Caki2 (cell line): ENCODE measurements around the gene TUBA8. TPM values are rescaled to one million over a fixed set of nuclear protein-coding genes. Genes with fewer than 3 reads are reported as not detected.
"Not testable (repeated sequence)": the region's sequence is repeated elsewhere in the genome, so short reads cannot be mapped to it uniquely, and the experiment has no call there.

ENCODE experiments used
- DNase-seq: peaks from one replicate; pipeline ENCODE4 v3.0.0-alpha.2; 2015; ENCODE audit warnings: low read depth
- in situ Hi-C: cut with HindIII; loops from 2 replicates; pipeline ENCODE4 v1.10.0; 2016; ENCODE audit warnings: low sequenced_read_pairs, low pct_unique_long_range_greater_than_20kb, mixed read lengths
- total RNA-seq: library from RNA; depleted of rRNA; stranded (reverse); fragments of >200 nt; shearing (Covaris generic); gene quantifications from 2 replicates; pipeline ENCODE4 v1.2.3, GENCODE V29; 2014; ENCODE audit warnings: low replicate concordance

TUBA8 gene
- total RNA-seq, 1 experiment from 2014 or later = 2.4 TPM

DNA sequence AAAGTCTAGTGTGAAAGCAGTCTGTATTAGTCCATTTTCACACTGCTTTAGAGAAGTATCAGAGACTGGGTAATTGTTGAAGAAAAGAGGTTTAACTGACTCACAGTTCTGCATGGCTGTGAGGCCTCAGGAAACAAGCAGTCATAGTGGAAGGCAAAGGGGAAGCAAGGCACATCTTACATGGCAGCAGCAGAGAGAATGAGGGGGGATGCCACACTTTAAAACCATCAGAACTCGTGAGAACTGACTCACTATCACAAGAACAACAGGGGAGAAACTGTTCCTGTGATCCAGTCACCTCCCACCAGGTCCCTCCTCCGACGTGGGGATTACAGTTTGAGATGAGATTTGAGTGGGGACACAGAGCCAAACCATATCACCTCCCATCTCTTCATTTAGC, 13.8 kb upstream of the TUBA8 start:
- DNase-seq = no peak
- in situ Hi-C loops = no loop called here

DNA sequence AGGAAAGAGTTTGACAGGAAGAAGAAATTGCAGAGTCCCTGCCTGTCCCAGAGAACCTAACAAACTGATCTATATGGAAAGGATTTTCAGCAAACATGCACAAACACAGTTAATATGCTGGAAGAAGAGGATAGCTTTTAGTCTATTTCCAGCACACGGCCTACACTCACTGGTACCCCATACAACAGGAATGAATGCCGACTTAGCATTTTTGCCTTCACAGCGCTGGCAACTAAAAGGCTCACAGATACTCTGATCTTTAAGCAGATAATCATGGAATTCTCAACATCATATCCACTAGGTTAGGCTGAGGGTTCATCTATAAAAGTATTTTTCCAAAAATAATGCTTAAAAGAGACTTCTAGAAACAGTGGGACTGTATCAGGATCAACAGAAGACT, 9.8 kb upstream of the TUBA8 start:
- DNase-seq = no peak
- in situ Hi-C loops = no loop called here

DNA sequence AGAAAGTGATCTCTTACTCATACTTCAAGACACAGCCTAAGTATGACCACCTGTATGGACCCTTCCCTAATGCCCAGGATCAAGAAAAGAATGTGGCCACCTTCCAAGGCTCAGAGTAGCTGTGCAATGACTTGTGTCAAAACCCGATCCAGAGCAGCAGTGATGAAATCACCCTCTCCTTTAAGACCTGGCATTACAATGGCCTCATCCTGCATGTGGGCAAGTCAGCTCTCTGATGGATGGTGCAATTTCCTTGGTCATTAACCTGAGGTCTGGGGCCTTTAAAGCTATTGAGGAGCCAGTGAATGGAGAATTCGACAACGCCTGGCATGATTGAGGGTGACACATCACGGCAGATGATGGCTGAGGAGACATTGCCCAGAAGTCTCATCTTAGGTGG, 9.1 kb upstream of the TUBA8 start:
- in situ Hi-C loops = no loop called here
- peak; percentile 75 for DNase-seq

- peak; percentile 53 for DNase-seq
- in situ Hi-C loops = no loop called here
Measured at GRCh38 chr22:18103527-18104269, 6.9 kb upstream of the TUBA8 start.

DNA sequence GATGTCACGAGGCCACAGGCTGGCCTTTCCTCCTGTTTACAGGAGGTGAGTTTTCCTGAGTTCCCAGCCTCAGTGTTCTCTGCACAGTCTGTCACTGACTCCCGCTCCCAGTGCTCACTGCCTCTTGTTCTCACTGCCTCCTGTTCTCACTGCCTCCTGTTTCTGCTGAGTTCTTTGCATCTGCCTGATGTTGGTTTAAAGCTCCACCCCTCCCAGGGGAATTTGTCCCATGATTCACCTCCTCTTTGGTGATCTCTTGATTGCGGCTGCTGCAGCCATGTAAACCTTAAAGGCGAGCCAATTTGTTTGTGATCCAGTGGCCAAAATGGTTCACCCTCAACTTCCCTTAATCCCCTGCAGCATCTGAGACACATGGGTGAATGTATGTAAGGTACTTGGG, 6.0 kb upstream of the TUBA8 start:
- in situ Hi-C loops = no loop called here
- DNase-seq = peak; percentile 16

DNA sequence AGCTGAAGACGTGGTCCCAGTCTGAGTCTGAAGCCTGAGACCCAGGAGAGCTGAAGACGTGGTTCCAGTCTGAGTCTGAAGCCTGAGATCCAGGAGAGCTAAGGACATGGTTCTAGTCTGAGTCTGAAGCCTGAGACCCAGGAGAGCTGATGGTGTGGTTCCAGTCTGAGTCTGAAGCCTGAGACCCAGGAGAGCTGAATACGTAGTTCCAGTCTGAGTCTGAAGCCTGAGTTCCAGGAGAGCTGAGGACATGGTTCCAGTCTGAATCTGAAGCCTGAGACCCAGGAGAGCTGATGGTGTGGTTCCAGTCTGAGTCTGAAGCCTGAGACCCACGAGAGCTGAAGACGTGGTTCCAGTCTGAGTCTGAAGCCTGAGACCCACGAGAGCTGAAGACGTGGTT, 4.6 kb upstream of the TUBA8 start:
- DNase-seq, in situ Hi-C loops: not testable (repeated sequence)

DNA sequence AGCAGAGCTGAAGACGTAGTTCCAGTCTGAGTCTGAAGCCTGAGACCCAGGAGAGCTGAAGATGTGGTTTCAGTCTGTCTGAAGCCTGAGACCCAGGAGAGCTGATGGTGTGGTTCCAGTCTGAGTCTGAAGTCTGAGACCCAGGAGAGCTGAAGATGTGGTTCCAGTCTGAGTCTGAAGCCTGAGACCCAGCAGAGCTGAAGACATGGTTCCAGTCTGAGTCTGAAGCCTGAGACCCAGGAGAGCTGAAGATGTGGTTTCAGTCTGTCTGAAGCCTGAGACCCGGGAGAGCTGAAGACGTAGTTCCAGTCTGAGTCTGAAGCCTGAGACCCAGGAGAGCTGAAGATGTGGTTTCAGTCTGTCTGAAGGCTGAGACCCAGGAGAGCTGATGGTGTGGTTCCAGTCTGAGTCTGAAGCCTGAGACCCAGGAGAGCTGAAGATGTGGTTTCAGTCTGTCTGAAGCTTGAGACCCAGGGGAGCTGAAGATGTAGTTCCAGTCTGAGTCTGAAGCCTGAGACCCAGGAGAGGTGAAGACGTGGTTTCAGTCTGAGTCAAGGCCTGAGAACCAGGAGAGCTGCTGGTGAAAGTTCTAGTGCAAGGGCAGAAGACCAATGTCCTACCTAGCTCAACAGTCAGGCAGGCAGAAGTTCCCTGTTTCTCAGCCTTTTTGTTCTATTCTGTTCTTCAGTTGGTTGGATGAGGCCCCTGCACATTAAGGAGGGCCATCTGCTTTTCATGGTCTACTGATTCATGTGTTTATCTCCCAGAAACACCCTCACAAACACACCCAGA, 3.9 kb upstream of the TUBA8 start:
- in situ Hi-C loops, DNase-seq: not testable (repeated sequence)

DNA sequence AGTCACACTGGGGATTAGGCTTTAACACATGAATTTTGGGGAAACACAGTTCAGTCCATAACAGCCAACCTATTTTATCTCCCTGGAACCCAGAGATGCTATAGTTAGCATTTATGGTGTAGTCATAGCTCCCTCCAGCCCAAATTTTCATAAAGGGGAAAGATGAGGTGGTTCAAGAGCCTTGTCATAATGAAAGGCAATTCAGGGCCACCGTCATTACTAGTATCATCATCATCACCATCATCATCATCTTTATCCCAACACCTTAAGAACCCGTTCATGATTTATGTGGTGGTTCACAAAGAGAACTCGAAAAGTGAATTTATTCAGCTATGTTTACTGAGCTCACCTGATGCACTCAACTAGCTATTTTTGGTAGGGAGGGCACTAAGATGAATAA, 2.4 kb upstream of the TUBA8 start:
- no peak for DNase-seq
- in situ Hi-C loops = no loop called here

GRCh38 chr22:18109410-18110193, 1.0 kb upstream of the TUBA8 start:
- peak; percentile 10 for DNase-seq
- in situ Hi-C loops = no loop called here

DNA sequence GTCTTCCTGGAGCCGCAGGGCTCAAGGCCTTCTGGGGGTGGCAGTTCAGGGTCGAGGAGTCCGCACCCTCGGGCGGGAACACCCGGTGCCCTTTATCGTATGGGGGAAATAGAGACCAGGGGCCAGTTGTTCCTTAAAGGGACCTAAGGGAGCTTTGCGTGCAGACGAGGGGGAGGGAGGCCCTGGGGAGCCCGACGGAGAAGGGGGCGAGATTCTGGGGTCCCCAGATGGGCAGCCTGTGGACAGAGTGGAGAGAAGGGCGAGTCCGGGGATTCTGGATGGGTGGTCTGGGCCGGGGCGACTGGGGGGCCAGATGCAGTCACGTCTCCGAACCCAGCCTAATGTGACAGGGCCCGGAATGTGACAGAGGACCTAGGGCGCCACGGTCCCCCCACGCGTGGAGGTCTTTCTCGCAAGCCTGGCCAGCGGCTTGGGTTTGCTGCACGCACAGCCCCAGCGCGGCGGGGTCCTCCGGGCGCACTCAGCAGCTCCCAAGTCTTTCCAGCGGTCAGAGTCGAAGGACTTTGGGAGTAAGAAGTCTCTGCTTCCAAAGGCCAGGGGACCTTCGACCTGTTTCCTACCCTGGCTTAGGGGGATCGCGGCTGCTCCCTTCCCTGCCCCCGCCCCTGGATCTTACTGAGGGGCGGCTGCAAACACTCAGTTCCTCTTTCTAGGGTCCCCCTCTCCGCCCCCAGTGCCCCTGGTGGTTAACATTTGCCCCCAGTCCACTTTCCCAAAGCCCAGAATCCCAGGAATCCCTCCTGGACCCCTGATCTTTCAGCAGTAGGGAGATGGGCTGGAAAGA, 547 bp downstream of the TUBA8 start:
- in situ Hi-C loops = no loop called here
- no peak for DNase-seq

DNA sequence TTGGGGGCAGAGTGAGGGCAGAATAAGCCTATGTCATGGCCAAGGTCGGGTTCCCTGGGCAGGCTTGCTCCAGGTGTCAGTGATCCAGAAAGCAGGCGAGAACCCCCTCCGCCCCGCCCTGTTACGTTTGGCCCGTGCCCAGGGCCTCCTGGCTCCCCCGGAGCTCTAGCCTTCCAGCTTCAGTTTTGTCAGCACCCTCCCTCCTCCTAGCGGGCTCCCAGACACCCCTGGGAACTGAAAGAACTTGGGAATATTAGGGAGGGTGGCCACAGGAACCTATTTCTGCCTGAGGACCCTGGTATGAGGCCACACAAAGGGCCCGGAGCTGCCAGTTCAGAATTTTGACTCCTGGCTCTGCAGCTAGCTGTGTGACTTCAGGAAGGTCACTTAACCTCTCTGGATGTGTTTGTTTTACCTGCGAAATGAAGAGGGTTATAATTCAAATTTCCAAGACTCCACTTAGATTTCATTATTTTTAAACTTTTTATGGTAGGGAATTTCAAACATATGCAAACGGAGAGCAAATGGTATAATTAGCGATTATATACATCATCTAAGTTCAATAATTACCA, 1.2 kb downstream of the TUBA8 start:
- in situ Hi-C loops = no loop called here
- no peak for DNase-seq

GRCh38 chr22:18112440-18112839, 1.8 kb downstream of the TUBA8 start:
- no peak for DNase-seq
- in situ Hi-C loops = no loop called here

DNA sequence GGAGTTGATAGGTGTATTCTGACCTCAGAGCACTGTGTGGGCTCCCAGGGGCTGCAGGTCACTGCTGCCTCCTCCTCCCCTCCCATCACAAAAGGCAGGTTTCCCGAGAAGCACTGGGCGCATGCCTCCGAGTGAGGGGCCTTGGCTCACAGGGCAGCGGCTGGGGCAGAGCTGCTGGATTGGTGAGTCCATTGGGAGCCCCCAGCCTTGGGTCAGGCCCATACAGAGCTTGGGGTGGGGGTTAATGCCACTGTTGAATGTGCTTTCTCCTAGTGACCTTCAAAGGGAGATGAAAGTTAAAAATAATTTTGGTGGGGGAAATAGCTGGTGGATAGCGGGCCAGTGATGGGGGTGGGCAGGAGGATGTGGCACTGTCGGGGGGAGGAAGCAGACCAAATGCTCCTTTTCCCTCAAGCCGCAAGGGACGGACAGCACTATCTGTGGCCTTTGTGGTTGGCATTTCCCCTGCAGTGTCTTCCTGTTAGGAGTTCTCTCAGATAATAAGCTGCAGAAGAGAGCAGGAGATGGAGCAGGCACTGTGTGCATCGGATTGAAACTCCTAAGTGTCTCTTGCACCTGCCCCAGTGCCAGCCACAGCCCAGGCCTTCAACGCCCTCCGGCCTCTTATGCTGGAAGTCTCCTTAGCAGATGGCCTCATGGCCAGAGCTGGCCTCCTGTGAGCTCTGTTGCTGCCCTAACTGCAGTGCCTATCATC, 3.2 kb downstream of the TUBA8 start:
- in situ Hi-C loops = no loop called here
- no peak for DNase-seq

GRCh38 chr22:18114495-18114894, 3.9 kb downstream of the TUBA8 start:
- in situ Hi-C loops = no loop called here
- DNase-seq = no peak

DNA sequence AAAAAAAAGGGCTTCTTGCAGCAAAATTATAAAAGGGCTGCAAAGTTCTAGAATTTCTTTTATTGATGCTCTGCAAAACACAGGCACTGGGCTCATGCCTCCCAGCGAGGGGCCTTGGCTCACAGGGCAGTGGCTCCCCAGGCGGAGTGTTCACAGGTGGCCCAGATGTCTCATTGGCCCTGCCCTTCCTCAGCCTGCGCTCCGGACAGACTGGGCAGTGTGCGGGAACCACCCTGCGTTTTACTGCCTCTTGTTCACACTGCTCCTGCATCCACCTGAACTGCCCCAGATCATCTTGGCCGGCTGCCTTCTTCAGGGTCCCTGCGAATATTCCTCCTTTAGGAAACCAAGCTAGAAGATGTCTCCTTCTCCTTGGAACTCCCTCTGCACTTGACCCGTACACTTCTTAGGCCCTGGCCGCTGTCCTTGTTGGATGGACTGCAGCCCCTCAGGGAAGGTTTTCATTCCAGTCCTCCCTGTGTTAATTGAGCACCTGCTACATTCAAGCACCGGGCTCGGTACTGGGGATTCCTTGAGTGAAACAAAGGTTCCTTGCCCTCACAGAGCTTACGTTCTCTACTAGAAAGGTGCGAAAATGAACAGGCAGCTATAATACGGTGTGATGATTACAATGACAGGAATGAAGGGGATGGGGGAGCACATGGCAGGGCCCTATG, 4.5 kb downstream of the TUBA8 start:
- in situ Hi-C loops = no loop called here
- DNase-seq = no peak

DNA sequence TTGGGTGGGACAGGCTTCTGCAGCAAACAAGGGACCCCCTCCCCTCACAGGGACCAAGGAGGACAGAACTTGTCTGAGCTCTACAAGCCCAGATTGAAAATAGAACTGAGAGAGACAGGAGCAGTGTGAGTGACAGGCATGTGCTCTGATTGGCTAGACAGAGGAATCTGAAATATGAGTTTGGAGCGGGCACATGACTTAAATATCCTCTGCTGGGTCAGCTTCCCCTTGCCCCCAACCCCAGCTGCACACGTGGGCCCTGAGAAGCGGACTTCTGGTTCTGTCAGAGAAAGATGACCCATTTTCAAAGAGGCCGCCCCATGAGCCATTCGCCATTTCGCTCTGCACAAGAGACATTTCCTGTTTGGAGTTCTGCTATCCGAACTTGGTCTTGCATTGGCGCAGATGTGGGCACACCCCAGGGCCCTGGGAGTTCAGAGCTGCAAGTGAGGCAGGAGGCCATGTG, 5.3 kb downstream of the TUBA8 start:
- in situ Hi-C loops = no loop called here
- DNase-seq = no peak

GRCh38 chr22:18116634-18117033, 6.0 kb downstream of the TUBA8 start:
- no peak for DNase-seq
- in situ Hi-C loops = no loop called here
